IPS-18c (cell line): ENCODE results near the gene LYPD6B.

Source experiments
- H3K4me3 ChIP-seq: 2 replicates; pipeline ENCODE4 v1.7.0; 2013; ENCODE audit warnings: low read depth, mild to moderate bottlenecking, low read length, moderate library complexity; ENCODE audit not compliant: insufficient read depth
- H3K9me3 ChIP-seq: one replicate; pipeline ENCODE4 v1.6.1; 2013; ENCODE audit warnings: mild to moderate bottlenecking, low read length, moderate library complexity; ENCODE audit not compliant: control insufficient read depth, insufficient read depth

LYPD6B gene

GRCh38 chr2:149119368-149119767 lies 80.9 kb downstream of the LYPD6B start:
- Histone ChIP-seq H3K4me3 (no peak overlapping the region), H3K9me3 (no peaks in the 10 kb centered on the region)

GRCh38 chr2:149122516-149122915 lies 84.0 kb downstream of the LYPD6B start:
- no peaks in the 10 kb centered on the region for H3K9me3 ChIP-seq
- no peak overlapping the region for H3K4me3 ChIP-seq

GRCh38 chr2:149125031-149125725 lies 86.7 kb downstream of the LYPD6B start:
- Histone ChIP-seq H3K9me3 (no peaks in the 10 kb centered on the region), H3K4me3 (no peak overlapping the region)

- Histone ChIP-seq H3K9me3 (no peaks in the 10 kb centered on the region), H3K4me3 (no peak overlapping the region)
Measured at GRCh38 chr2:149129433-149129832, 90.9 kb downstream of the LYPD6B start.

GRCh38 chr2:149132339-149132738 lies 93.8 kb downstream of the LYPD6B start:
- H3K9me3 ChIP-seq, result no peaks in the 10 kb centered on the region
- H3K4me3 ChIP-seq, result no peak overlapping the region

GRCh38 chr2:149132901-149133300 lies 94.4 kb downstream of the LYPD6B start:
- H3K4me3 ChIP-seq, result no peak overlapping the region
- no peaks in the 10 kb centered on the region for H3K9me3 ChIP-seq

- Histone ChIP-seq H3K9me3 (no peaks in the 10 kb centered on the region), H3K4me3 (no peak overlapping the region)
Measured at GRCh38 chr2:149134335-149134923, 95.9 kb downstream of the LYPD6B start.

GRCh38 chr2:149136111-149136510 lies 97.6 kb downstream of the LYPD6B start:
- Histone ChIP-seq H3K9me3 (no peaks in the 10 kb centered on the region), H3K4me3 (no peak overlapping the region)

- H3K9me3 ChIP-seq, result no peaks in the 10 kb centered on the region
- no peak overlapping the region for H3K4me3 ChIP-seq
Measured at GRCh38 chr2:149141046-149141445, 102.5 kb downstream of the LYPD6B start.

GRCh38 chr2:149143734-149144133 lies 105.2 kb downstream of the LYPD6B start:
- no peaks in the 10 kb centered on the region for H3K9me3 ChIP-seq

GRCh38 chr2:149145314-149146295 lies 107.1 kb downstream of the LYPD6B start:
- no peaks in the 10 kb centered on the region for H3K9me3 ChIP-seq

More at GRCh38 chr2:149143734-149144133, 105.2 kb downstream of the LYPD6B start:
- H3K4me3 ChIP-seq, result no peak overlapping the region

GRCh38 chr2:149146876-149147275 lies 108.4 kb downstream of the LYPD6B start:
- no peak overlapping the region for H3K4me3 ChIP-seq
- H3K9me3 ChIP-seq, result no peaks in the 10 kb centered on the region

More at GRCh38 chr2:149145314-149146295, 107.1 kb downstream of the LYPD6B start:
- no peak overlapping the region; the same call in 1 of the 2 replicates for H3K4me3 ChIP-seq

GRCh38 chr2:149148194-149149006 lies 109.9 kb downstream of the LYPD6B start:
- Histone ChIP-seq H3K9me3 (no peaks in the 10 kb centered on the region), H3K4me3 (no peak overlapping the region)

- H3K9me3 ChIP-seq, result no peaks in the 10 kb centered on the region
- H3K4me3 ChIP-seq, result no peak overlapping the region
Measured at GRCh38 chr2:149149007-149149297, 110.5 kb downstream of the LYPD6B start.

GRCh38 chr2:149152469-149152953 lies 114.0 kb downstream of the LYPD6B start:
- no peak overlapping the region for H3K4me3 ChIP-seq
- H3K9me3 ChIP-seq, result no peaks in the 10 kb centered on the region

GRCh38 chr2:149155196-149155969 lies 116.9 kb downstream of the LYPD6B start:
- Histone ChIP-seq H3K4me3 (no peak overlapping the region), H3K9me3 (no peaks in the 10 kb centered on the region)
